ENCODE measurements around the gene PPP1R1B. TPM values are rescaled to one million over a fixed set of nuclear protein-coding genes. Genes with fewer than 3 reads are reported as not detected.

Gene PPP1R1B
- total and polyA plus RNA-seq, 2 experiments from 2014 or later = 3.4 to 5.4 TPM

DNA sequence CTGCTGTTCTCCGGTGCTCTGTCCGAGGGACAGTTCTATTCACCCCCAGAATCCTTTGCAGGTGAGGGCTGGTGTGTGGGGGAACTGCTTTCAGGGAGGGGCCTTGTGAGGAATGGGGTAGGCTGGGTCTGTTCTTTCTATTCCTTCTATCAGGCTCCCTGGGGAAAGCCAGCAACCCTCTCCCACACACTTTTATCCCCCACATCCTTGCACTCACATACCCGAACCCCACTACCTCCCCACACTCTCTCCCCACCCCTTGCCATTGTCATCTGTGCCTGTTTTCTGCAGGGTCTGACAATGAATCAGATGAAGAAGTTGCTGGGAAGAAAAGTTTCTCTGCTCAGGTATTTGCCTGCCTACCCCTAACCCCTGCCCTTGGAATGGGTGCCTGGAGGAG is 32.0 kb downstream of the PPP1R1B start (continued):
- TF ChIP-seq, protein P1, sequence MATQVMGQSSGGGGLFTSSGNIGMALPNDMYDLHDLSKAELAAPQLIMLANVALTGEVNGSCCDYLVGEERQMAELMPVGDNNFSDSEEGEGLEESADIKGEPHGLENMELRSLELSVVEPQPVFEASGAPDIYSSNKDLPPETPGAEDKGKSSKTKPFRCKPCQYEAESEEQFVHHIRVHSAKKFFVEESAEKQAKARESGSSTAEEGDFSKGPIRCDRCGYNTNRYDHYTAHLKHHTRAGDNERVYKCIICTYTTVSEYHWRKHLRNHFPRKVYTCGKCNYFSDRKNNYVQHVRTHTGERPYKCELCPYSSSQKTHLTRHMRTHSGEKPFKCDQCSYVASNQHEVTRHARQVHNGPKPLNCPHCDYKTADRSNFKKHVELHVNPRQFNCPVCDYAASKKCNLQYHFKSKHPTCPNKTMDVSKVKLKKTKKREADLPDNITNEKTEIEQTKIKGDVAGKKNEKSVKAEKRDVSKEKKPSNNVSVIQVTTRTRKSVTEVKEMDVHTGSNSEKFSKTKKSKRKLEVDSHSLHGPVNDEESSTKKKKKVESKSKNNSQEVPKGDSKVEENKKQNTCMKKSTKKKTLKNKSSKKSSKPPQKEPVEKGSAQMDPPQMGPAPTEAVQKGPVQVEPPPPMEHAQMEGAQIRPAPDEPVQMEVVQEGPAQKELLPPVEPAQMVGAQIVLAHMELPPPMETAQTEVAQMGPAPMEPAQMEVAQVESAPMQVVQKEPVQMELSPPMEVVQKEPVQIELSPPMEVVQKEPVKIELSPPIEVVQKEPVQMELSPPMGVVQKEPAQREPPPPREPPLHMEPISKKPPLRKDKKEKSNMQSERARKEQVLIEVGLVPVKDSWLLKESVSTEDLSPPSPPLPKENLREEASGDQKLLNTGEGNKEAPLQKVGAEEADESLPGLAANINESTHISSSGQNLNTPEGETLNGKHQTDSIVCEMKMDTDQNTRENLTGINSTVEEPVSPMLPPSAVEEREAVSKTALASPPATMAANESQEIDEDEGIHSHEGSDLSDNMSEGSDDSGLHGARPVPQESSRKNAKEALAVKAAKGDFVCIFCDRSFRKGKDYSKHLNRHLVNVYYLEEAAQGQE (IDR thresholded peaks at IDR 0.05; ENCODE audit: unreplicated experiment) = no peak

DNA sequence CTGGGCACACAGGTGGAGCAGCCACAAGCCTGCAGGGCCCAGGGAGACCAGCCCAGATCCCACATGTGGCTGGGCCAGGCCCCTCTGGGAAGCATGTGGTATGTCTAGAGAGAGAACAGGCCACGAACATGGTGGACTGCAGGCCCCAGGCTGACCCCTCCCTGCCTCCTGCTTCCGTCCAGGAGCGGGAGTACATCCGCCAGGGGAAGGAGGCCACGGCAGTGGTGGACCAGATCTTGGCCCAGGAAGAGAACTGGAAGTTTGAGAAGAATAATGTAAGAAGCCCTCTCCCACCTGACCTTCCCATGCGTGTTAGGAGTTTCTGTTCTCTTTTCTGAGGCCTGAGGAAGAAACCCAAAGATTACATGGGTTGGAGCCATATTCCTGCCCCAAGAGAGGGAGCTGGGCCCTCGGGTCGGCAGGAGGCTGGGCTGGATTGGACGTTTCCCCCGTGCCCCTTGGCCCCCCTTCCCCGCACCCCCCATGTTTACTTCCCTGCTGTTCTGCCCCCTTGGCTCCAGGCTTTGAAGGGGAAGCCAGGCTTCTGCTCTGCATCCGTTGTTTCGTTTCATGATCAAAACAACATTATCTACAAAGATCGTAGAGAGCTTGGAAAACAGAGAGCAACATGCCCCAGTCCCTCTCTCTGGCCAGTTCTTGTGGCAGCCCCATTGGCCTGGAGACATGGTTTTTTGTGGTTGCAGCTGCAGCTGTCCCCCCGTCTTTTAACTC is 32.7 kb downstream of the PPP1R1B start:
- no peak overlapping the region for H3K4me3 ChIP-seq
- H3K4me2 ChIP-seq = no peak overlapping the region
- peaks cover 4% of the 10 kb centered on the region; the same call in 1 of the 2 replicates for H4K20me1 ChIP-seq (replicated peaks; ENCODE audit: insufficient read depth)
- DNase-seq (ENCODE audit: low spot score) (no peak), ATAC-seq (no peak)
- H3K4me1 ChIP-seq (ENCODE audit: insufficient read depth) = peaks cover 14% of the 10 kb centered on the region
- no peaks in the 10 kb centered on the region for H3K9me2 ChIP-seq (ENCODE audit: insufficient read depth)
- H3K36me3 ChIP-seq (ENCODE audit: insufficient read depth) = no peaks in the 10 kb centered on the region
- peaks cover 43% of the 10 kb centered on the region for H3K4me1 Mint-ChIP-seq
- no peak overlapping the region for H3K27ac ChIP-seq (ENCODE audit: low read depth)
- no peak overlapping the region for H3K4me3 Mint-ChIP-seq
- H3K27me3 ChIP-seq (ENCODE audit: insufficient read depth) = no peaks in the 10 kb centered on the region
- H3K27me3 Mint-ChIP-seq (ENCODE audit: insufficient read depth, low read depth, poor library complexity) = peaks cover 8% of the 10 kb centered on the region
- H3K9me3 Mint-ChIP-seq = no peaks in the 10 kb centered on the region; the same call in 2 of the 3 replicates
- no peaks in the 10 kb centered on the region for H3K79me2 ChIP-seq (replicated peaks; ENCODE audit: insufficient read depth)
- peaks cover 5% of the 10 kb centered on the region for H3F3A ChIP-seq (replicated peaks; ENCODE audit: low read depth)
- no peak overlapping the region for H2AFZ ChIP-seq
- no peak overlapping the region for H3K27ac Mint-ChIP-seq
- peaks cover 24% of the 10 kb centered on the region for H3K36me3 Mint-ChIP-seq (ENCODE audit: low read depth)
- no peak for TF ChIP-seq CREB1 (CRISPR knock-in tag; IDR thresholded peaks at IDR 0.05; ENCODE audit: low read depth)
- TF ChIP-seq EZH2phosphoT487 (IDR thresholded peaks at IDR 0.05; ENCODE audit: unreplicated experiment) = no peak
- TF ChIP-seq POLR2AphosphoS5 (IDR thresholded peaks at IDR 0.05; ENCODE audit: low read depth) = no peak
- TF ChIP-seq JUNB (IDR thresholded peaks at IDR 0.05; ENCODE audit: unreplicated experiment) = no peak
- TF ChIP-seq, protein P1 (IDR thresholded peaks at IDR 0.05; ENCODE audit: unreplicated experiment) = no peak
- no peak for TF ChIP-seq ZNF114 (CRISPR knock-in tag; IDR thresholded peaks at IDR 0.05)
- no peak for TF ChIP-seq ZNF331 (CRISPR knock-in tag; IDR thresholded peaks at IDR 0.05; ENCODE audit: low read depth)
- TF ChIP-seq STAT1 (IDR thresholded peaks at IDR 0.05; ENCODE audit: unreplicated experiment) = no peak
- TF ChIP-seq, protein P2, sequence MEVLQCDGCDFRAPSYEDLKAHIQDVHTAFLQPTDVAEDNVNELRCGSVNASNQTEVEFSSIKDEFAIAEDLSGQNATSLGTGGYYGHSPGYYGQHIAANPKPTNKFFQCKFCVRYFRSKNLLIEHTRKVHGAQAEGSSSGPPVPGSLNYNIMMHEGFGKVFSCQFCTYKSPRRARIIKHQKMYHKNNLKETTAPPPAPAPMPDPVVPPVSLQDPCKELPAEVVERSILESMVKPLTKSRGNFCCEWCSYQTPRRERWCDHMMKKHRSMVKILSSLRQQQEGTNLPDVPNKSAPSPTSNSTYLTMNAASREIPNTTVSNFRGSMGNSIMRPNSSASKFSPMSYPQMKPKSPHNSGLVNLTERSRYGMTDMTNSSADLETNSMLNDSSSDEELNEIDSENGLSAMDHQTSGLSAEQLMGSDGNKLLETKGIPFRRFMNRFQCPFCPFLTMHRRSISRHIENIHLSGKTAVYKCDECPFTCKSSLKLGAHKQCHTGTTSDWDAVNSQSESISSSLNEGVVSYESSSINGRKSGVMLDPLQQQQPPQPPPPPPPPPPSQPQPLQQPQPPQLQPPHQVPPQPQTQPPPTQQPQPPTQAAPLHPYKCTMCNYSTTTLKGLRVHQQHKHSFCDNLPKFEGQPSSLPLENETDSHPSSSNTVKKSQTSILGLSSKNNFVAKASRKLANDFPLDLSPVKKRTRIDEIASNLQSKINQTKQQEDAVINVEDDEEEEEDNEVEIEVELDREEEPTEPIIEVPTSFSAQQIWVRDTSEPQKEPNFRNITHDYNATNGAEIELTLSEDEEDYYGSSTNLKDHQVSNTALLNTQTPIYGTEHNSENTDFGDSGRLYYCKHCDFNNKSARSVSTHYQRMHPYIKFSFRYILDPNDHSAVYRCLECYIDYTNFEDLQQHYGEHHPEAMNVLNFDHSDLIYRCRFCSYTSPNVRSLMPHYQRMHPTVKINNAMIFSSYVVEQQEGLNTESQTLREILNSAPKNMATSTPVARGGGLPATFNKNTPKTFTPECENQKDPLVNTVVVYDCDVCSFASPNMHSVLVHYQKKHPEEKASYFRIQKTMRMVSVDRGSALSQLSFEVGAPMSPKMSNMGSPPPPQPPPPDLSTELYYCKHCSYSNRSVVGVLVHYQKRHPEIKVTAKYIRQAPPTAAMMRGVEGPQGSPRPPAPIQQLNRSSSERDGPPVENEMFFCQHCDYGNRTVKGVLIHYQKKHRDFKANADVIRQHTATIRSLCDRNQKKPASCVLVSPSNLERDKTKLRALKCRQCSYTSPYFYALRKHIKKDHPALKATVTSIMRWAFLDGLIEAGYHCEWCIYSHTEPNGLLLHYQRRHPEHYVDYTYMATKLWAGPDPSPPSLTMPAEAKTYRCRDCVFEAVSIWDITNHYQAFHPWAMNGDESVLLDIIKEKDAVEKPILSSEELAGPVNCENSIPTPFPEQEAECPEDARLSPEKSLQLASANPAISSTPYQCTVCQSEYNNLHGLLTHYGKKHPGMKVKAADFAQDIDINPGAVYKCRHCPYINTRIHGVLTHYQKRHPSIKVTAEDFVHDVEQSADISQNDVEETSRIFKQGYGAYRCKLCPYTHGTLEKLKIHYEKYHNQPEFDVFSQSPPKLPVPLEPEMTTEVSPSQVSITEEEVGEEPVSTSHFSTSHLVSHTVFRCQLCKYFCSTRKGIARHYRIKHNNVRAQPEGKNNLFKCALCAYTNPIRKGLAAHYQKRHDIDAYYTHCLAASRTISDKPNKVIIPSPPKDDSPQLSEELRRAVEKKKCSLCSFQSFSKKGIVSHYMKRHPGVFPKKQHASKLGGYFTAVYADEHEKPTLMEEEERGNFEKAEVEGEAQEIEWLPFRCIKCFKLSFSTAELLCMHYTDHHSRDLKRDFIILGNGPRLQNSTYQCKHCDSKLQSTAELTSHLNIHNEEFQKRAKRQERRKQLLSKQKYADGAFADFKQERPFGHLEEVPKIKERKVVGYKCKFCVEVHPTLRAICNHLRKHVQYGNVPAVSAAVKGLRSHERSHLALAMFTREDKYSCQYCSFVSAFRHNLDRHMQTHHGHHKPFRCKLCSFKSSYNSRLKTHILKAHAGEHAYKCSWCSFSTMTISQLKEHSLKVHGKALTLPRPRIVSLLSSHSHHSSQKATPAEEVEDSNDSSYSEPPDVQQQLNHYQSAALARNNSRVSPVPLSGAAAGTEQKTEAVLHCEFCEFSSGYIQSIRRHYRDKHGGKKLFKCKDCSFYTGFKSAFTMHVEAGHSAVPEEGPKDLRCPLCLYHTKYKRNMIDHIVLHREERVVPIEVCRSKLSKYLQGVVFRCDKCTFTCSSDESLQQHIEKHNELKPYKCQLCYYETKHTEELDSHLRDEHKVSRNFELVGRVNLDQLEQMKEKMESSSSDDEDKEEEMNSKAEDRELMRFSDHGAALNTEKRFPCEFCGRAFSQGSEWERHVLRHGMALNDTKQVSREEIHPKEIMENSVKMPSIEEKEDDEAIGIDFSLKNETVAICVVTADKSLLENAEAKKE (CRISPR knock-in tag; IDR thresholded peaks at IDR 0.05) = no peak

Data from GM23338 (cell line).